Measurements from ENCODE around the gene ZNF626. TPM values are rescaled to one million over a fixed set of nuclear protein-coding genes. Genes with fewer than 3 reads are reported as not detected.
"Not testable (repeated sequence)": the region's sequence is repeated elsewhere in the genome, so short reads cannot be mapped to it uniquely, and the experiment has no call there.

ZNF626 gene
- total RNA-seq, result 10 to 100 TPM in 1 of 2 experiments, 1 to 10 TPM in 1; 9.3 to 11.1 TPM

- intact Hi-C loops (cut with micrococcal nuclease), result no loop called here
- peak within 1 kb of the TSS; percentile 90 for H3K4me3 Mint-ChIP-seq
- CTCF ChIA-PET, result no interaction called here
- DNase-seq (peak; percentile 98), ATAC-seq (peak; percentile 99)
- TF ChIP-seq, protein P1, sequence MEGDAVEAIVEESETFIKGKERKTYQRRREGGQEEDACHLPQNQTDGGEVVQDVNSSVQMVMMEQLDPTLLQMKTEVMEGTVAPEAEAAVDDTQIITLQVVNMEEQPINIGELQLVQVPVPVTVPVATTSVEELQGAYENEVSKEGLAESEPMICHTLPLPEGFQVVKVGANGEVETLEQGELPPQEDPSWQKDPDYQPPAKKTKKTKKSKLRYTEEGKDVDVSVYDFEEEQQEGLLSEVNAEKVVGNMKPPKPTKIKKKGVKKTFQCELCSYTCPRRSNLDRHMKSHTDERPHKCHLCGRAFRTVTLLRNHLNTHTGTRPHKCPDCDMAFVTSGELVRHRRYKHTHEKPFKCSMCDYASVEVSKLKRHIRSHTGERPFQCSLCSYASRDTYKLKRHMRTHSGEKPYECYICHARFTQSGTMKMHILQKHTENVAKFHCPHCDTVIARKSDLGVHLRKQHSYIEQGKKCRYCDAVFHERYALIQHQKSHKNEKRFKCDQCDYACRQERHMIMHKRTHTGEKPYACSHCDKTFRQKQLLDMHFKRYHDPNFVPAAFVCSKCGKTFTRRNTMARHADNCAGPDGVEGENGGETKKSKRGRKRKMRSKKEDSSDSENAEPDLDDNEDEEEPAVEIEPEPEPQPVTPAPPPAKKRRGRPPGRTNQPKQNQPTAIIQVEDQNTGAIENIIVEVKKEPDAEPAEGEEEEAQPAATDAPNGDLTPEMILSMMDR (IDR thresholded peaks at IDR 0.05), result no peak
- peaks cover 20% of the 10 kb centered on the region for H3K9me3 Mint-ChIP-seq
- peak within 1 kb of the TSS; percentile 92 for H3K27ac Mint-ChIP-seq
- H3K36me3 Mint-ChIP-seq (ENCODE audit: low read depth), result peaks cover 59% of the 10 kb centered on the region
- H3K4me1 Mint-ChIP-seq (ENCODE audit: low read depth), result peaks cover 31% of the 10 kb centered on the region
- POLR2A ChIA-PET, result interaction anchor here (0.8 to 3.2 kb wide), 5 partner anchors 10 to 622 kb away, joined by 3 to 17 read pairs (median 5); partner anchors contain the start of genes ZNF430, ZNF66, ZNF682 and ZNF737
- no peaks in the 10 kb centered on the region for H3K27me3 Mint-ChIP-seq
Measured at GRCh38 chr19:20661150-20661819, at the start of gene ZNF626. Gene ZNF626 (minus strand): TSS chr19:20661571. CDS start chr19:20661446, 125 bp downstream.

DNA sequence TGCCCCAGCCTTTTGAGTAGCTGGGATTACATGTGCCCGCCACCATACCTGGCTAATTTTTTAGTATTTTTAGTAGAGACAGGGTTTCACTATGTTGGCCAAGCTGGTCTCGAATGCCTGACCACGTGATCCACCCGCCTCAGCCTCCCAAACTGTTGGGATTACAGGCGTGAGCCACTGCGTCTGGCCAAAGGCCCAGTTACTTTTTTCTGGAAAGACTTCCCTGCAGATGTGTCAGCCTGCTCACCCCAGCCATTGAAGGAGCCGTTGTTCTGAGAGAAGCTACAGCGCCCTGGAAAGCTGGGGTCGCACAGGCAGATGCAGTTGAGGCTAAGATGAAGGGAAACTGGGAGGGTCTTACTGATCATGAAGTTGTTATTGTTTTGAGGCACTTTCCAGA is 7.9 kb upstream of the ZNF626 start:
- Mint-ChIP-seq H3K4me1 (ENCODE audit: low read depth) (peaks cover 3% of the 10 kb centered on the region), H3K9me3 (peaks cover 3% of the 10 kb centered on the region), H3K27ac (no peak overlapping the region), H3K27me3 (no peaks in the 10 kb centered on the region), H3K4me3 (no peak overlapping the region), H3K36me3 (ENCODE audit: low read depth) (peaks cover 3% of the 10 kb centered on the region)
- ChIA-PET POLR2A (no interaction called here), CTCF (no interaction called here)
- DNase-seq (no peak), ATAC-seq (no peak)
- TF ChIP-seq, protein P1 (IDR thresholded peaks at IDR 0.05), result no peak
- intact Hi-C loops (cut with micrococcal nuclease), result no loop called here

DNA sequence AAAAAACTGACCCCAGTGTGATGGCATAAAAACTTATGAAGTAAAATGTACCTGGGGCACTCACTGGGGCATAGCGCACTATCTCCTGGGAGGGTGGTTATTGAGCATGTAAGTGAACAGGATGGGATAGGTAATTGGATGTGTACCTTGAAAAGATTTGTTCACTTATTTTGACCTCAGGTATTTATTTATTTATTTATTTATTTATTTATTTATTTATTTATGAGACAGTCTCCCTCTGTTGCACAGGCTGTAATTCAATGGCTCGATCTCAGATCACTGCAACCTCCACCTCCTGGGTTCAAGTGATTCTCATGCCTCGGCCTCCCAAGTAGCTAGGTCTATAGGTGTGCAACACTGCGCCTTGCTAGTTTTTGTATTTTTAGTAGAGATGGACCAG is 5.9 kb upstream of the ZNF626 start:
- H3K4me3 Mint-ChIP-seq, result no peak overlapping the region
- ATAC-seq (no peak), DNase-seq (no peak)
- H3K27me3 Mint-ChIP-seq, result no peaks in the 10 kb centered on the region
- ChIA-PET CTCF (no interaction called here), POLR2A (no interaction called here)
- peaks cover 8% of the 10 kb centered on the region for H3K36me3 Mint-ChIP-seq (ENCODE audit: low read depth)
- TF ChIP-seq, protein P1 (IDR thresholded peaks at IDR 0.05), result no peak
- intact Hi-C loops (cut with micrococcal nuclease), result no loop called here
- H3K4me1 Mint-ChIP-seq (ENCODE audit: low read depth), result peaks cover 7% of the 10 kb centered on the region
- no peak overlapping the region for H3K27ac Mint-ChIP-seq
- H3K9me3 Mint-ChIP-seq, result peaks cover 5% of the 10 kb centered on the region

DNA sequence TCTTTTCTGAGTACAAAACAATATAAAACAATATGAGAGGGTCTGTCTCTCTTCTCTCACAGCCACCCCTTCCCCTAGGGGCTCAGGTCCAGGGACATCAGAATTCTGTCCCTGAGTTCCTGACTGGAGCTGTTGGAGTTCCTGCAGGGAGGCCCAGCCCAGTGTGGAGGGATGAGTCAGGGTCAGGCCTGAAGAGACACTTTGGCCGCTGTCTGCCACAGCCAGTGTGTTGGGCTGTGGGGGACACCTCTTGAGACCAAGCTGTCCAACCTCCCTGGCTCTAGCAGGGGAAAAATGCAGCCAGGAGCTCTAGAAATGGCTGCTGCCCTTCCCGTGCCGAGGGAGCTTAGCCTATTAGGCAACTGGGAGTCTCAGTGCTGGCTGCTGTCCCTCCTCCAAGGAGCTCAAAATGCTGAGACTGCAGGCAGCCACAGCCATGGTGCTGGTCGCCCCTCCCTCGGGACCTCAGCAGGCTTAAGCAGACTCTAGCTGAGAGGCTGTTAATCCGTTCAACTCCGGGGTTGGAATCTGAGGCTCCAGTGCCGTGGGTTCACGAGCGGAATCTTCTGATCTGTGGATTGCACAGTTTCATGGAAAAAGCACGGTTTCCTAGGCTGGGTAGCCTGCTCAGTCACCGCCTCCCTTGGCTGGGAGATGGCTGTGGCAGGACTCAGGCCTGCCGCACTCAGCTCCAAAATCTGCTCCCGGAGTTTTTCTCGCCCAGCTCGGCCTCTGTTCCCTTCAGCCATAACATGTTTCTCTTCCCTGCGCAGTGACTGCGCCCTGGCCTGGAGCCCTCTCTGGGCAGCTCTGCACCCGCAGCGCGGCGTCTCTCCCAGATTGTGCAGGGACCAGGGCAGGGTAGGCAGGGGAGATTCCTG is 3.8 kb upstream of the ZNF626 start:
- ATAC-seq (no peak), DNase-seq (no peak)
- Mint-ChIP-seq H3K36me3 (ENCODE audit: low read depth) (peaks cover 21% of the 10 kb centered on the region), H3K27ac (no peak overlapping the region), H3K27me3 (no peaks in the 10 kb centered on the region), H3K4me3 (no peak overlapping the region), H3K4me1 (ENCODE audit: low read depth) (peaks cover 15% of the 10 kb centered on the region), H3K9me3 (peaks cover 5% of the 10 kb centered on the region)
- TF ChIP-seq, protein P1 (IDR thresholded peaks at IDR 0.05), result no peak
- intact Hi-C loops (cut with micrococcal nuclease), result no loop called here
- ChIA-PET POLR2A (interaction anchor here (0.8 to 1.3 kb wide), 2 partner anchors 84 to 107 kb away, joined by 3 to 4 read pairs; no protein-coding TSS in a partner anchor), CTCF (no interaction called here)

- H3K27ac Mint-ChIP-seq; ATAC-seq; DNase-seq; CTCF ChIA-PET; intact Hi-C loops (cut with micrococcal nuclease); H3K27me3 Mint-ChIP-seq; H3K9me3 Mint-ChIP-seq: not testable (repeated sequence)
- POLR2A ChIA-PET, result interaction anchor here (1.3 kb wide), 1 partner anchor 107 kb away, joined by 4 read pairs; no protein-coding TSS in a partner anchor
- peak overlapping the region; percentile 7 for H3K4me3 Mint-ChIP-seq
- peaks cover 15% of the 10 kb centered on the region for H3K4me1 Mint-ChIP-seq (ENCODE audit: low read depth)
- H3K36me3 Mint-ChIP-seq (ENCODE audit: low read depth), result peaks cover 27% of the 10 kb centered on the region
Measured at GRCh38 chr19:20664475-20664874, 3.1 kb upstream of the ZNF626 start.
